ENCODE data around the gene CCDC169.
"Not testable (repeated sequence)": the region's sequence is repeated elsewhere in the genome, so short reads cannot be mapped to it uniquely, and the experiment has no call there.

Gene CCDC169

GRCh38 chr13:36342715-36343114 is 45.1 kb upstream of the CCDC169 start:
- no peak overlapping the region for H3K27ac ChIP-seq
- TF ChIP-seq, protein P1, sequence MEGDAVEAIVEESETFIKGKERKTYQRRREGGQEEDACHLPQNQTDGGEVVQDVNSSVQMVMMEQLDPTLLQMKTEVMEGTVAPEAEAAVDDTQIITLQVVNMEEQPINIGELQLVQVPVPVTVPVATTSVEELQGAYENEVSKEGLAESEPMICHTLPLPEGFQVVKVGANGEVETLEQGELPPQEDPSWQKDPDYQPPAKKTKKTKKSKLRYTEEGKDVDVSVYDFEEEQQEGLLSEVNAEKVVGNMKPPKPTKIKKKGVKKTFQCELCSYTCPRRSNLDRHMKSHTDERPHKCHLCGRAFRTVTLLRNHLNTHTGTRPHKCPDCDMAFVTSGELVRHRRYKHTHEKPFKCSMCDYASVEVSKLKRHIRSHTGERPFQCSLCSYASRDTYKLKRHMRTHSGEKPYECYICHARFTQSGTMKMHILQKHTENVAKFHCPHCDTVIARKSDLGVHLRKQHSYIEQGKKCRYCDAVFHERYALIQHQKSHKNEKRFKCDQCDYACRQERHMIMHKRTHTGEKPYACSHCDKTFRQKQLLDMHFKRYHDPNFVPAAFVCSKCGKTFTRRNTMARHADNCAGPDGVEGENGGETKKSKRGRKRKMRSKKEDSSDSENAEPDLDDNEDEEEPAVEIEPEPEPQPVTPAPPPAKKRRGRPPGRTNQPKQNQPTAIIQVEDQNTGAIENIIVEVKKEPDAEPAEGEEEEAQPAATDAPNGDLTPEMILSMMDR (conservative IDR thresholded peaks at IDR 0.05), result no peak
- no peak for TF ChIP-seq ZFX (IDR thresholded peaks at IDR 0.05)

DNA sequence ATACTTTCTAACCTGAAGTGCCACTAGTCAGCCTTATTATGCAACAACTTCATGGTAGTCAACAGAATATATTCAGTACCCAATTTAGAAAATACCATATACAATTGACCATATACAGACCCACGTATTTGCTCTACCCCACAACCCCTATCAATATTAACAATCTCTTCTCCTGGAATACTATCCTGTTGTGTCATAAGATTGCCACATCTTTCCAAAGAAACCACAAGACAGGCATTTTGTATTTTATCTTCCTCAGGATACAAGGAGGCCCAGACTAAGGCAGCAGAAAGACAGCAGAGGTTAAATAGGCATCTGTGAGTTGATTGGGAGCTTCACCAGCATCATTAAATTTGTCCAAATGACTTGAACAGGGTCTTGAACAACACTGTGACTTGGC is 44.1 kb upstream of the CCDC169 start:
- TF ChIP-seq, protein P1 (conservative IDR thresholded peaks at IDR 0.05), result no peak
- TF ChIP-seq ZFX (IDR thresholded peaks at IDR 0.05), result no peak
- no peak overlapping the region for H3K27ac ChIP-seq

DNA sequence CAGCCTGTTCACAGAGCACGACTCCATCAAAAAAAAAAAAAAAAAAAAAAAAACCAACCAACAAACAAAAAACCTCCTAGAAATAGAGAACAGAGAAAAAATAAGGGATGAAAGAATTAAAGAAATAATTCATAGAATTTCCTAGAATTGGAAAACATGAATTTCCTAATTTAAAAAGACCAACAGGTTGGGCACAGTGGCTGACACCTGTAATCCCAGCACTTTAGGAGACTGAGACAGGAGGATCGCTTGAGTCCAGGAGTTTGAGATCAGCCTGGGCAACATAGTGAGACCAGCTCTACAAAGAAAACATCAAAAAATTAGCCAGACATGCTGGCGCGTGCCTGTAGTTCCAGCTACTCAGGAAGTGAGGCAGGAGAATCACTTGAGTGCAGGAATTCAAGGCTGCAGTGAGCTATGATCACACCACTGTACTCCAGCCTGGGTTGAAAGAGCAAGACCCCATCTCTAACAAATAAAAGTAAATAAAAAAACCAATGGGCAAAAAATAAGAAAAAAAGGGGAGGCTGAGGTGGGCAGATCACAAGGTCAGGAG is 42.1 kb upstream of the CCDC169 start:
- TF ChIP-seq ZFX (IDR thresholded peaks at IDR 0.05), result no peak
- TF ChIP-seq, protein P1 (conservative IDR thresholded peaks at IDR 0.05), result no peak
- no peak overlapping the region for H3K27ac ChIP-seq

DNA sequence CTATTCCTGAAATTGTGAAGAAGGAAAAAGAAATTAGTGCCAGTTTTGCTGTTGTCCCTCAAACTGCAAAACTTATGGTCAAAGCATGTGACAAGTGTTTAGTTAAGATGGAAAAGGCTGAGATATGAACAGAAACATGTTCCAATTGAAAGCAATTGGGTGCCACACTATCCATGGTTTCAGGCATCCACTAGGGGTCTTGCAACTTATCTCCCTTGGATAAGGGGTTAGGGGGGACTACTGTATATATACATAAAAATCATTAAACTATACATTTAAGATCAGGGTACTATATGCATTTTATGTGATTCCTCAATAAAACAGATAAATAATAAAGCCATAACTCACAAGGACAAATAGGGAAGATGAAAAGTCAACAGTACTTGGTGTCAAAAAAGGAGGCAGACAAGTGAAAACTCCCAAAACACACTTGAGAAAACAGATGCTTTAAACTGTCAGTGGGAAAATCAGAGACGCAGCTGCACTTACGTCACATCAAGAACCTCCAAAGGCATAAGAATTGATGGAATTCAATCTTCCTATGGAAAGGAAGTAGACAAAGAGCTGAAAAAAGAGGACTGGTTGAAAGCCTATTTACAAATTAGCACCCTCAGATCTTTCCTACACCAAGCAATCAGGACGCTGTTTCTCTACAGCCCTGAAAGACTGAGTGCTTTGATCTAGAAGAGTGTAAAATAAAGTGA is 40.5 kb upstream of the CCDC169 start:
- TF ChIP-seq, protein P1 (conservative IDR thresholded peaks at IDR 0.05), result no peak
- TF ChIP-seq ZFX (IDR thresholded peaks at IDR 0.05), result no peak
- H3K27ac ChIP-seq, result no peak overlapping the region

DNA sequence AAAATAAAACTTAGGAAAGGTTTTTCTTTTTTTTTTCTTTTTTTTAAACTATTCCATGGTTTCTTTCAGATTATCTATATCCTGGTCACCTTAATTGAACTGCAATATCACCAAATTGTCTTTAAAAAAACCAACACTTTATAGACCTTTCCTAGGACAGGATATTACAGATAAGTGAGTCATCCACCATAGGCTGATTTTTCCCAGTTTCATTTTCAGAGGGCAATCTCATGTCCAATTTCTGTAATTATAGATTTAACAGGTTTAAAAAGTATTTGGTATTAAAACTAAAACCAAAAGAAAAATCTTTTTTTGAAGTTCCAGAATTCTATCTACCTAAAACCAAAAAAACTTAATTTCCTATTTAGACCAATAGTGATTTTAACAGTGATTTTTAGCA is 35.4 kb upstream of the CCDC169 start:
- no peak overlapping the region for H3K27ac ChIP-seq
- TF ChIP-seq ZFX (IDR thresholded peaks at IDR 0.05), result no peak
- TF ChIP-seq, protein P1 (conservative IDR thresholded peaks at IDR 0.05), result no peak

- H3K27ac ChIP-seq, result not testable (repeated sequence)
Observed at GRCh38 chr13:36332255-36332654, 34.6 kb upstream of the CCDC169 start.

GRCh38 chr13:36331280-36331679 is 33.7 kb upstream of the CCDC169 start:
- TF ChIP-seq, protein P1 (conservative IDR thresholded peaks at IDR 0.05), result no peak
- no peak for TF ChIP-seq ZFX (IDR thresholded peaks at IDR 0.05)
- no peak overlapping the region for H3K27ac ChIP-seq

DNA sequence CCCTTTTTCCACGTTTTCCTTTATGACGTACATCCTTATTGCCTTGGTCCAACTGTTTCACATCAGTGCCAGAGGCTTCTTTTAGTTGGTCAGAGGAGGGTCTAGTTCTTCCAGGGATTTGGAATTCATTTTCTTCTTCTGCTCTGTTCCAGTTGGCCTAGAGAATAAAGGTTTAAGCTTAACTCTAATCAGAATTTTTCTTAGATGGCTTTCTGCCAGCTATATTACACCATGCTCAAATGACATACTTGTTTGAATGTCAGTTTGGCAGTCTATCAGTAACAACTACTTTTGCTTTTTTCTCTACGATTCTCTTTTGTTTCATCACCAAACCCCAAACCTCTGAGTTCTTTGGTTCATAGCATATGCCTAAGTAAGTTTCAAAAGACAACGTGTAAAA is 31.7 kb upstream of the CCDC169 start:
- TF ChIP-seq ZFX (IDR thresholded peaks at IDR 0.05), result no peak
- TF ChIP-seq, protein P1 (conservative IDR thresholded peaks at IDR 0.05), result no peak
- H3K27ac ChIP-seq, result no peak overlapping the region

Measured in C4-2B (cell line).